Measurements from ENCODE around the gene RAB30. TPM values are rescaled to one million over a fixed set of nuclear protein-coding genes. Genes with fewer than 3 reads are reported as not detected.
"Not testable (repeated sequence)": the region's sequence is repeated elsewhere in the genome, so short reads cannot be mapped to it uniquely, and the experiment has no call there.

The RAB30 gene
- total RNA-seq, 1 donor from 2014 or later, result 12.5 TPM

DNA sequence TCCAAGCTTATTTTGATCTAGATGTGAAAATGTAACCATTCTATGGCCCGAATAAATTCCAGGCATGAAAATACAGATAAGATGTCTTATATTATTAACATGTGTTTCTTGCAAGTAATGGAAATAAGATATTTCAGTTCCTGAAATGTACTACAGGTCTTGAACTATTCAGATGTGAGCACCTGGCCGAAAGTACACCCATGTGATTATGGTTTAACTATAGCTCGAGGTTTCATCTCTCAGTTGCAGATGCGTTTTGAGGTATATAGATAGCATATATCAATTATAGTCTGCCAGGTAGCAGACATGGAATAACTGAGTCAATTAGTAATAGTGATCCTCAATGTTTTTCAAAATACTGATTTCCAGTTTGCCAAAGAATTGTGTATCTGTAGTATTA, 101.9 kb downstream of the RAB30 start:
- DNase-seq, result no peak
- TF ChIP-seq, protein P1, sequence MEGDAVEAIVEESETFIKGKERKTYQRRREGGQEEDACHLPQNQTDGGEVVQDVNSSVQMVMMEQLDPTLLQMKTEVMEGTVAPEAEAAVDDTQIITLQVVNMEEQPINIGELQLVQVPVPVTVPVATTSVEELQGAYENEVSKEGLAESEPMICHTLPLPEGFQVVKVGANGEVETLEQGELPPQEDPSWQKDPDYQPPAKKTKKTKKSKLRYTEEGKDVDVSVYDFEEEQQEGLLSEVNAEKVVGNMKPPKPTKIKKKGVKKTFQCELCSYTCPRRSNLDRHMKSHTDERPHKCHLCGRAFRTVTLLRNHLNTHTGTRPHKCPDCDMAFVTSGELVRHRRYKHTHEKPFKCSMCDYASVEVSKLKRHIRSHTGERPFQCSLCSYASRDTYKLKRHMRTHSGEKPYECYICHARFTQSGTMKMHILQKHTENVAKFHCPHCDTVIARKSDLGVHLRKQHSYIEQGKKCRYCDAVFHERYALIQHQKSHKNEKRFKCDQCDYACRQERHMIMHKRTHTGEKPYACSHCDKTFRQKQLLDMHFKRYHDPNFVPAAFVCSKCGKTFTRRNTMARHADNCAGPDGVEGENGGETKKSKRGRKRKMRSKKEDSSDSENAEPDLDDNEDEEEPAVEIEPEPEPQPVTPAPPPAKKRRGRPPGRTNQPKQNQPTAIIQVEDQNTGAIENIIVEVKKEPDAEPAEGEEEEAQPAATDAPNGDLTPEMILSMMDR (IDR thresholded peaks at IDR 0.05), result no peak
- intact Hi-C loops (cut with DNase I), result no loop called here

DNA sequence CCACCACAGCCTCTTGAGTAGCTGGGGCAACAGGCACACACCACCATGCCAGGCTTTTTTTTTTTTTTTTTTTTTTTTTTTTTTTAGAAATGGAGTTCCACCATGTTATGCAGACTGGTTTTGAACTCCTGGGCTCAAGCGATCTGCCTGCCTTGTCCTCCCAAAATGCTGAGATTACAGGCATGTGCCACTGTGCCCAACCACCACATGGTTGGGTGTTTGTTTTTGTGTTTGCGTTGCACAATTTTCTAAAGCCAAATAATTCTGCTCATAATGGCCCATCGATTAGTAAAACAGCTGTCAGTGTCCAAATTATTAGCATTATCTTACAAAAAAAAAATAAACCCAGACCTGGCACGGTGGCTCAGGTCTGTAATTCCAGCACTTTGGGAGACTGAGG, 104.3 kb downstream of the RAB30 start:
- no peaks in the 10 kb centered on the region for H3K9me3 ChIP-seq
- H3K4me1 ChIP-seq, result no peaks in the 10 kb centered on the region
- ATAC-seq (no peak), DNase-seq (no peak)
- no peaks in the 10 kb centered on the region for H3K27me3 ChIP-seq
- intact Hi-C loops (cut with DNase I), result no loop called here
- TF ChIP-seq, protein P1 (IDR thresholded peaks at IDR 0.05), result no peak
- no peak overlapping the region for H3K4me3 ChIP-seq
- no peaks in the 10 kb centered on the region for H3K36me3 ChIP-seq
- no peak overlapping the region for H3K27ac ChIP-seq

More for the DNA sequence above, 101.9 kb downstream of the RAB30 start:
- no peak for ATAC-seq
- no peak overlapping the region for H3K4me3 ChIP-seq
- H3K4me1 ChIP-seq, result no peaks in the 10 kb centered on the region
- no peaks in the 10 kb centered on the region for H3K36me3 ChIP-seq
- no peaks in the 10 kb centered on the region for H3K9me3 ChIP-seq
- no peak overlapping the region for H3K27ac ChIP-seq
- no peaks in the 10 kb centered on the region for H3K27me3 ChIP-seq

- H3K4me3 ChIP-seq; H3K27ac ChIP-seq; H3K9me3 ChIP-seq; H3K27me3 ChIP-seq; DNase-seq; H3K4me1 ChIP-seq; intact Hi-C loops (cut with DNase I); ATAC-seq; H3K36me3 ChIP-seq: not testable (repeated sequence)
Measured at GRCh38 chr11:82962021-82962420, 109.7 kb downstream of the RAB30 start.

GRCh38 chr11:82960779-82961143, 110.9 kb downstream of the RAB30 start:
- peak; percentile 82 for ATAC-seq
- no peak for DNase-seq
- no peak overlapping the region for H3K27ac ChIP-seq

DNA sequence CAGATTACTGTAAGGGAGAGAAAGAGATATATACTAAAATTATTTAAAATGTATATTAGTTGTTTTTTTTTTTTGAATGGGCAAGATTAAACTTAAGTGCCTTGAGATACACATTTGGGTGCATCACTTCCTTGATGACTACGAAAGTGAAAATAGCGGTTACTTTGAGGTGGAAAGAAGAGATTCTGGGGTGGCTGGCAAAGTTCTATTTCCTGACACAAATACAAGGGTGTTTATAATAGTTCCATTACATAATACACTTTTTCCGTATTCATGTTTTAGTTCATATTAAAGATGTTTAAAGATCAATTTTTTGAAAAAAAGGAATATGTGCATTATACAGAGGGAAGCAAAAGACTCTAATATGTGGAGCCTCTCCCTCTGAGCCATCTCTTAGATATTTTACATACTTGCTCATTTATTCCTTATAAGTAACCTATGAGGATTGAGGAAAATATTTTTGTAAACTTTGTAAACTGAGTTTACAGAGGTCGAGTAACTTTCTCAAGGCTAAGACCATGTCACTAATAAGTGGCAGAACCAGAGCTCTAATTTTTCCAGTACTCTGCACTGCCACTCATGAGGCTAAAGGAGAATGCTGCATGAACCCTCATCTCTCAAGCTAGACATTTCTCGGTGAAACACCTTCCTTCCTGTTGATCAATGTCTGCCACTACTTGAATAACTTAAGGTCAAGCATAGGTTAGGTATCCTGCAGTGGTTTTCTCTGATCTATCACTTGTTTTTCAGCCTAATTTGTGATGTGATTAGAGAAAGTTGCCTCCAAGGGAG, 111.5 kb downstream of the RAB30 start:
- DNase-seq (no peak), ATAC-seq (peak; percentile 39)
- intact Hi-C loops (cut with DNase I), result no loop called here
- TF ChIP-seq, protein P1 (IDR thresholded peaks at IDR 0.05), result no peak
- Histone ChIP-seq H3K4me3 (no peak overlapping the region), H3K27ac (no peak overlapping the region), H3K36me3 (no peaks in the 10 kb centered on the region), H3K27me3 (no peaks in the 10 kb centered on the region), H3K4me1 (peaks cover 6% of the 10 kb centered on the region), H3K9me3 (no peaks in the 10 kb centered on the region)

More at GRCh38 chr11:82960779-82961143, 110.9 kb downstream of the RAB30 start:
- Histone ChIP-seq H3K27me3 (no peaks in the 10 kb centered on the region), H3K9me3 (no peaks in the 10 kb centered on the region), H3K36me3 (no peaks in the 10 kb centered on the region), H3K4me1 (peaks cover 1% of the 10 kb centered on the region), H3K4me3 (no peak overlapping the region)
- TF ChIP-seq, protein P1 (IDR thresholded peaks at IDR 0.05), result no peak
- intact Hi-C loops (cut with DNase I), result no loop called here

- H3K4me1 ChIP-seq; H3K27ac ChIP-seq; intact Hi-C loops (cut with DNase I); H3K4me3 ChIP-seq; H3K9me3 ChIP-seq; H3K36me3 ChIP-seq; ATAC-seq; H3K27me3 ChIP-seq: not testable (repeated sequence)
- DNase-seq, result peak; percentile 69
Measured at GRCh38 chr11:82955736-82956453, 115.8 kb downstream of the RAB30 start.

GRCh38 chr11:82950502-82950901, 121.2 kb downstream of the RAB30 start:
- H3K4me1 ChIP-seq; ATAC-seq; H3K4me3 ChIP-seq; H3K27ac ChIP-seq; H3K9me3 ChIP-seq; H3K27me3 ChIP-seq; H3K36me3 ChIP-seq; DNase-seq; intact Hi-C loops (cut with DNase I): not testable (repeated sequence)
